IMR-90 (cell line): ENCODE results near the gene CLHC1. TPM values are rescaled to one million over a fixed set of nuclear protein-coding genes. Genes with fewer than 3 reads are reported as not detected.

Experiments
- ATAC-seq: fragments of 200-7000 bp; cut with Tn5 transposase; 2 replicates; pipeline ENCODE4 v1.9.1; 2020; ENCODE audit warnings: low read depth, mild to moderate bottlenecking, moderate library complexity
- BruUV-seq: library from RNA; stranded (reverse); fragments of 400-500 nt; replicated peaks from 2 replicates; lab custom pipeline; 2021; lab: Mats Ljungman, UMichigan
- CTCF ChIA-PET: fragments of 300-600 bp; formaldehyde crosslinking; extraction: SDS; loops from one replicate; lab custom pipeline; 2021; ENCODE audit warnings: antibody characterized with exemption; lab: Yijun Ruan, JAX
- POLR2A ChIA-PET: fragments of 300-600 bp; sonication (Branson Sonifier 250); formaldehyde crosslinking; loops from one replicate; lab custom pipeline; 2022; ENCODE audit warnings: antibody characterized with exemption; ENCODE audit not compliant: unreplicated experiment; lab: Charles Lee
- DNase-seq: peaks from one replicate; pipeline ENCODE4 v3.0.0; 2013
- H2AFZ ChIP-seq: replicated peaks from 2 replicates; pipeline ENCODE3; 2013; ENCODE audit warnings: low read length, mild to moderate bottlenecking; ENCODE audit not compliant: poor library complexity
- H2AK5ac ChIP-seq: 2 replicates; pipeline ENCODE4 v1.6.1; 2013; ENCODE audit warnings: low read depth, low read length, inconsistent platforms
- H2AK9ac ChIP-seq: replicated peaks from 2 replicates; pipeline ENCODE3; 2013; ENCODE audit warnings: mild to moderate bottlenecking, low read depth, low read length, moderate library complexity; ENCODE audit not compliant: poor library complexity
- H2BK120ac ChIP-seq: 2 replicates; pipeline ENCODE4 v1.6.1; 2013; ENCODE audit warnings: low read depth, low read length, inconsistent platforms
- H2BK15ac ChIP-seq: 3 replicates; pipeline ENCODE4 v1.6.1; 2013; ENCODE audit warnings: low read depth, low read length, inconsistent platforms
- H2BK20ac ChIP-seq: 2 replicates; pipeline ENCODE4 v1.6.1; 2013; ENCODE audit warnings: low read depth, mild to moderate bottlenecking, inconsistent platforms, low read length, moderate library complexity
- H2BK5ac ChIP-seq: 2 replicates; pipeline ENCODE4 v1.6.1; 2013; ENCODE audit warnings: mild to moderate bottlenecking, low read depth, low read length, inconsistent platforms; ENCODE audit not compliant: poor library complexity, severe bottlenecking
- H3K14ac ChIP-seq: replicated peaks from 2 replicates; pipeline ENCODE4 v1.6.1; 2013; ENCODE audit warnings: low read depth, low read length, inconsistent platforms
- H3K18ac ChIP-seq: 2 replicates; pipeline ENCODE4 v1.6.1; 2013; ENCODE audit warnings: low read depth, low read length, control low read depth
- H3K23ac ChIP-seq: 2 replicates; pipeline ENCODE4 v1.6.1; 2013; ENCODE audit warnings: low read depth, low read length, inconsistent platforms
- H3K27ac ChIP-seq: 2 replicates; pipeline ENCODE4 v1.5.1; 2013; ENCODE audit warnings: mild to moderate bottlenecking, control low read depth, low read length; ENCODE audit not compliant: insufficient read depth
- H3K27me3 ChIP-seq: 2 replicates; pipeline ENCODE4 v1.6.1; 2013; ENCODE audit warnings: low read length; ENCODE audit not compliant: control insufficient read depth, insufficient read depth
- H3K36me3 ChIP-seq: 2 replicates; pipeline ENCODE4 v1.6.1; 2013; ENCODE audit warnings: low read length, mixed read lengths; ENCODE audit not compliant: control insufficient read depth, insufficient read depth
- H3K4ac ChIP-seq: 2 replicates; pipeline ENCODE4 v1.6.1; 2013; ENCODE audit warnings: low read depth, low read length, inconsistent platforms
- H3K4me1 ChIP-seq: 2 replicates; pipeline ENCODE4 v1.6.1; 2013; ENCODE audit warnings: low read length, mixed read lengths; ENCODE audit not compliant: control insufficient read depth, insufficient read depth
- H3K4me2 ChIP-seq: 2 replicates; pipeline ENCODE4 v1.6.1; 2013; ENCODE audit warnings: low read depth, mild to moderate bottlenecking, control low read depth, low read length, moderate library complexity
- H3K4me3 ChIP-seq: 2 replicates; pipeline ENCODE4 v1.5.1; 2013; ENCODE audit warnings: low read depth, mild to moderate bottlenecking, control low read depth, low read length, moderate library complexity; ENCODE audit not compliant: insufficient read depth
- H3K56ac ChIP-seq: 2 replicates; pipeline ENCODE4 v1.6.1; 2013; ENCODE audit warnings: low read length, inconsistent platforms; ENCODE audit not compliant: insufficient read depth; ENCODE audit errors: extremely low read depth
- H3K79me1 ChIP-seq, 2 experiments: 2 replicates each; pipeline ENCODE4 v1.6.1; 2013; ENCODE audit warnings: low read length in 2 of 2, inconsistent platforms in 1 of 2, low read depth in 1 of 2
- H3K9ac ChIP-seq: 2 replicates; pipeline ENCODE4 v1.6.1; 2013; ENCODE audit warnings: low read depth, low read length, control low read depth
- H3K9me1 ChIP-seq: 2 replicates; pipeline ENCODE4 v1.6.1; 2013; ENCODE audit warnings: low read length, inconsistent platforms; ENCODE audit not compliant: insufficient read depth
- H3K9me3 ChIP-seq: 2 replicates; pipeline ENCODE4 v1.6.1; 2013; ENCODE audit warnings: low read length; ENCODE audit not compliant: control insufficient read depth, insufficient read depth
- H4K20me1 ChIP-seq: 2 replicates; pipeline ENCODE4 v1.6.1; 2013; ENCODE audit warnings: low read length, inconsistent platforms; ENCODE audit not compliant: insufficient read depth
- H4K5ac ChIP-seq: 2 replicates; pipeline ENCODE4 v1.6.1; 2013; ENCODE audit warnings: mild to moderate bottlenecking, low read depth, low read length, control low read depth
- H4K8ac ChIP-seq, 2 experiments: 2 replicates each; pipeline ENCODE4 v1.6.1; 2013; ENCODE audit warnings: low read depth in 2 of 2, low read length in 2 of 2, control low read depth in 1 of 2, inconsistent platforms in 1 of 2
- H4K91ac ChIP-seq: 2 replicates; pipeline ENCODE4 v1.6.1; 2013; ENCODE audit warnings: low read depth, low read length, inconsistent platforms; ENCODE audit not compliant: insufficient read depth
- CEBPB ChIP-seq: IDR thresholded peaks from 2 replicates; pipeline ENCODE4 v1.6.1; 2012; ENCODE audit warnings: low read depth, low read length, improper control_type of control experiment
- MAFK ChIP-seq: IDR thresholded peaks from 2 replicates; pipeline ENCODE4 v1.6.1; 2012; ENCODE audit warnings: low read depth, low read length, improper control_type of control experiment
- RAD21 ChIP-seq: IDR thresholded peaks from 2 replicates; pipeline ENCODE4 v1.6.1; 2012; ENCODE audit warnings: low read length, improper control_type of control experiment
- WGBS, 2 experiments: methylation state at CpG; one replicate each; pipeline versions ENCODE4 v1.1.5 to v1.1.7; 2013; ENCODE audit warnings: missing lambda C conversion rate in 2 of 2; ENCODE audit not compliant: insufficient read length in 1 of 2; ENCODE audit errors: extremely low coverage in 2 of 2; 5-methylcytosine and 5-hydroxymethylcytosine counted together
- dilution Hi-C: fragments of 300-500 bp; cut with HindIII; formaldehyde crosslinking; loops from one replicate; pipeline ENCODE4 v1.14.3; 2018; ENCODE audit warnings: low sequenced_read_pairs; ENCODE audit not compliant: unreplicated experiment
- in situ Hi-C: fragments of 300-500 bp; cut with MboI; formaldehyde crosslinking; loops from 3 replicates; pipeline ENCODE4 v1.14.3; 2019; ENCODE audit warnings: low sequenced_read_pairs, inconsistent platforms, mixed read lengths
- intact Hi-C: fragments of 100-400 bp; cut with micrococcal nuclease; formaldehyde crosslinking; loops from 2 replicates; pipeline ENCODE4 v1.10.0; 2022
- polyA plus RNA-seq, 3 experiments: library from polyadenylated mRNA; depleted of rRNA; stranded (reverse); fragments of >200 nt; gene quantifications; 2 replicates each; pipeline ENCODE4 v1.2.3, GENCODE V29; 2012; ENCODE audit warnings: low replicate concordance in 1 of 3
- total RNA-seq: library from RNA; depleted of rRNA; stranded (reverse); fragments of >200 nt; gene quantifications from 2 replicates; pipeline ENCODE4 v1.2.3, GENCODE V29; 2012

Gene CLHC1
- total and polyA plus RNA-seq, 2 of the 4 experiments (the other 2 are of a cell fraction) = 2.3 to 5.3 TPM

GRCh38 chr2:55163274-55163721 is 68.8 kb downstream of the CLHC1 start:
- dilution Hi-C loops (loop anchor here (25.0 kb wide), 1 partner anchor 151 kb away; no protein-coding TSS in a partner anchor), intact Hi-C loops (no loop called here), in situ Hi-C loops (no loop called here)
- H3K18ac ChIP-seq = peak overlapping the region; percentile 57; the same call in 1 of the 2 replicates
- TF ChIP-seq CEBPB = peak; percentile 37; the same call in 1 of the 2 replicates
- TF ChIP-seq MAFK = 0 out of 2 replicates have a peak, but pooled peaks have one; percentile 4
- no peak for TF ChIP-seq RAD21
- peaks cover 35% of the 10 kb centered on the region for H3K4me1 ChIP-seq
- peak; percentile 52 for ATAC-seq
- H2BK20ac ChIP-seq = peak overlapping the region; percentile 30
- peak overlapping the region; percentile 52 for H2BK5ac ChIP-seq
- no peaks in the 10 kb centered on the region for H3K27me3 ChIP-seq
- peak overlapping the region; percentile 1 for H2AK9ac ChIP-seq
- H3K27ac ChIP-seq = peak overlapping the region; percentile 26
- H4K8ac ChIP-seq = peak overlapping the region; percentile 4 to 74; a peak in 3 of 4 replicates
- peak overlapping the region; percentile 35 for H2BK15ac ChIP-seq
- no peak overlapping the region for H3K4me3 ChIP-seq
- peak overlapping the region; percentile 72 for H2BK120ac ChIP-seq
- peaks cover 37% of the 10 kb centered on the region for H3K9me1 ChIP-seq
- peaks cover 17 to 59% of the 10 kb centered on the region in 2 experiments for H3K79me1 ChIP-seq
- H2AK5ac ChIP-seq = peak overlapping the region; percentile 14
- ChIA-PET CTCF (no interaction called here), POLR2A (interaction anchor here (0.9 kb wide), 1 partner anchor 113 kb away, joined by 5 read pairs; the partner anchor contains the start of gene RTN4)
- peak overlapping the region; percentile 37 for H3K9ac ChIP-seq
- peak overlapping the region; percentile 59; the same call in 1 of the 2 replicates for H3K56ac ChIP-seq
- no TSS peak for BruUV-seq
- peak overlapping the region; percentile 0; the same call in 1 of the 2 replicates for H3K4me2 ChIP-seq
- H3K9me3 ChIP-seq = no peaks in the 10 kb centered on the region
- H3K14ac ChIP-seq = peak overlapping the region; percentile 41
- 56% methylated on average over 3 of the region's 9 CpGs; no CpG with 5 or more reads in 1 of the 2 experiments for WGBS, 2 experiments
- peak overlapping the region; percentile 50 for H3K23ac ChIP-seq
- H2AFZ ChIP-seq = peak overlapping the region; percentile 74
- DNase-seq = peak; percentile 71
- H3K4ac ChIP-seq = peak overlapping the region; percentile 65
- H4K5ac ChIP-seq = peak overlapping the region; percentile 9; the same call in 1 of the 2 replicates
- H4K91ac ChIP-seq = peak overlapping the region; percentile 58
- no peaks in the 10 kb centered on the region for H3K36me3 ChIP-seq
- H4K20me1 ChIP-seq = no peaks in the 10 kb centered on the region
